Inflammatory macrophage (primary cell): Measurements from ENCODE around the gene UBE3D.

Experiments
- DNase-seq, 2 donors: peaks; one replicate each; pipeline ENCODE4 v3.0.0-alpha.2; 2020 to 2022
- total RNA-seq, 18 experiments: gene quantifications; one replicate each; lab custom pipeline; 2026; ENCODE audit warnings: mixed read lengths in 6 of 18, inconsistent platforms in 2 of 18; lab: John Stamatoyannopoulos, UW

UBE3D gene
- total RNA-seq = 0.49 to 5.8 (median 3.7) reads per million in 18 experiments

- peak; percentile 88 to 93 for DNase-seq
Observed at GRCh38 chr6:83065511-83066192, at the start of gene UBE3D. Gene UBE3D (minus strand): TSS chr6:83065841. CDS start chr6:83065718, 123 bp downstream.

GRCh38 chr6:83114164-83114563 is 48.5 kb upstream of the UBE3D start:
- DNase-seq = no peak

- no peak for DNase-seq
Observed at GRCh38 chr6:83113258-83113657, 47.6 kb upstream of the UBE3D start.

GRCh38 chr6:83108378-83108777 is 42.7 kb upstream of the UBE3D start:
- DNase-seq = no peak

GRCh38 chr6:83098589-83098988 is 32.9 kb upstream of the UBE3D start:
- DNase-seq = no peak

GRCh38 chr6:83097675-83098074 is 32.0 kb upstream of the UBE3D start:
- DNase-seq = no peak

GRCh38 chr6:83097204-83097603 is 31.6 kb upstream of the UBE3D start:
- DNase-seq = no peak

GRCh38 chr6:83096791-83097190 is 31.1 kb upstream of the UBE3D start:
- DNase-seq = no peak

- DNase-seq = peak; percentile 42 to 64
Observed at GRCh38 chr6:83092756-83093399, 27.2 kb upstream of the UBE3D start.

- no peak for DNase-seq
Observed at GRCh38 chr6:83086751-83087150, 21.1 kb upstream of the UBE3D start.

GRCh38 chr6:83083476-83083875 is 17.8 kb upstream of the UBE3D start:
- DNase-seq = no peak

GRCh38 chr6:83073615-83074014 is 8.0 kb upstream of the UBE3D start:
- DNase-seq = peak; percentile 64 to 65

GRCh38 chr6:83072726-83073125 is 7.1 kb upstream of the UBE3D start:
- no peak for DNase-seq

- DNase-seq = no peak
Observed at GRCh38 chr6:83071707-83072106, 6.1 kb upstream of the UBE3D start.

GRCh38 chr6:83071023-83071422 is 5.4 kb upstream of the UBE3D start:
- peak; percentile 61 to 78 for DNase-seq

GRCh38 chr6:83069633-83070032 is 4.0 kb upstream of the UBE3D start:
- DNase-seq = no peak

GRCh38 chr6:83068616-83069015 is 3.0 kb upstream of the UBE3D start:
- DNase-seq = no peak

GRCh38 chr6:83067448-83068439 is 2.1 kb upstream of the UBE3D start, which contains the start of gene DOP1A:
Gene DOP1A (plus strand): TSS chr6:83067671. CDS start chr6:83096978, 29,307 bp downstream.
- DNase-seq = peak; percentile 98 to 99

- no peak for DNase-seq
Observed at GRCh38 chr6:83062225-83062624, 3.4 kb downstream of the UBE3D start.

GRCh38 chr6:83061190-83061589 is 4.5 kb downstream of the UBE3D start:
- peak; percentile 3 to 47 for DNase-seq

- peak in 1 of 2 donors; percentile 28 for DNase-seq
Observed at GRCh38 chr6:83057705-83058321, 7.8 kb downstream of the UBE3D start.

GRCh38 chr6:83055366-83055964 is 10.2 kb downstream of the UBE3D start:
- DNase-seq = peak; percentile 36 to 45
